ENCODE measurements around the gene LARP1. TPM values are rescaled to one million over a fixed set of nuclear protein-coding genes. Genes with fewer than 3 reads are reported as not detected.

Gene LARP1
- total RNA-seq, 2 donors from 2014 or later = 99.8 to 129 TPM

GRCh38 chr5:154784856-154785255, 29.7 kb downstream of the LARP1 start:
- H3K27me3 ChIP-seq (replicated peaks; ENCODE audit: insufficient read depth) = no peaks in the 10 kb centered on the region
- H3K36me3 ChIP-seq = no peaks in the 10 kb centered on the region
- H3K9me3 ChIP-seq = no peaks in the 10 kb centered on the region
- no peak overlapping the region for H3K27ac ChIP-seq
- no peak for TF ChIP-seq CTCF (IDR thresholded peaks at IDR 0.05)
- ATAC-seq (ENCODE audit: insufficient number of reproducible peaks, low FRiP score, low read depth) (no peak), DNase-seq (ENCODE audit: low spot score) (no peak)
- no peak overlapping the region for H3K4me3 ChIP-seq
- peaks cover 35 to 86% of the 10 kb centered on the region in 2 donors for H3K4me1 ChIP-seq (ENCODE audit: control insufficient read depth in 1 of 2, low read depth in 2 of 2)

- H3K36me3 ChIP-seq = peaks cover 3% of the 10 kb centered on the region
- H3K27ac ChIP-seq = no peak overlapping the region
- no peaks in the 10 kb centered on the region for H3K27me3 ChIP-seq (replicated peaks; ENCODE audit: insufficient read depth)
- H3K9me3 ChIP-seq = no peaks in the 10 kb centered on the region
- DNase-seq (ENCODE audit: low spot score) (no peak), ATAC-seq (ENCODE audit: insufficient number of reproducible peaks, low FRiP score, low read depth) (no peak)
- H3K4me1 ChIP-seq (ENCODE audit: control insufficient read depth in 1 of 2, low read depth in 2 of 2) = peaks cover 35 to 73% of the 10 kb centered on the region in 2 donors
- TF ChIP-seq CTCF (IDR thresholded peaks at IDR 0.05) = no peak
- no peak overlapping the region for H3K4me3 ChIP-seq
These were observed 31.2 kb downstream of the LARP1 start for GRCh38 chr5:154786414-154786813.

GRCh38 chr5:154788212-154788611, 33.0 kb downstream of the LARP1 start:
- H3K4me3 ChIP-seq = no peak overlapping the region
- no peak for ATAC-seq (ENCODE audit: insufficient number of reproducible peaks, low FRiP score, low read depth)
- H3K4me1 ChIP-seq (ENCODE audit: control insufficient read depth in 1 of 2, low read depth in 2 of 2) = peaks cover 18 to 55% of the 10 kb centered on the region in 2 donors

GRCh38 chr5:154791535-154791934, 36.4 kb downstream of the LARP1 start:
- H3K4me3 ChIP-seq = no peak overlapping the region
- DNase-seq (ENCODE audit: low spot score) (no peak), ATAC-seq (ENCODE audit: insufficient number of reproducible peaks, low FRiP score, low read depth) (no peak)
- peaks cover 23% of the 10 kb centered on the region for H3K36me3 ChIP-seq
- peaks cover 13 to 30% of the 10 kb centered on the region in 2 donors for H3K4me1 ChIP-seq (ENCODE audit: control insufficient read depth in 1 of 2, low read depth in 2 of 2)
- H3K27ac ChIP-seq = no peak overlapping the region
- no peaks in the 10 kb centered on the region for H3K27me3 ChIP-seq (replicated peaks; ENCODE audit: insufficient read depth)
- no peaks in the 10 kb centered on the region for H3K9me3 ChIP-seq
- no peak for TF ChIP-seq CTCF (IDR thresholded peaks at IDR 0.05)

More at GRCh38 chr5:154788212-154788611, 33.0 kb downstream of the LARP1 start:
- H3K36me3 ChIP-seq = peaks cover 18% of the 10 kb centered on the region
- no peaks in the 10 kb centered on the region for H3K27me3 ChIP-seq (replicated peaks; ENCODE audit: insufficient read depth)
- no peaks in the 10 kb centered on the region for H3K9me3 ChIP-seq
- TF ChIP-seq CTCF (IDR thresholded peaks at IDR 0.05) = no peak
- no peak for DNase-seq (ENCODE audit: low spot score)
- no peak overlapping the region for H3K27ac ChIP-seq

- DNase-seq (ENCODE audit: low spot score) = no peak
- Histone ChIP-seq H3K27me3 (replicated peaks; ENCODE audit: insufficient read depth) (no peaks in the 10 kb centered on the region), H3K27ac (no peak overlapping the region), H3K36me3 (peaks cover 23% of the 10 kb centered on the region), H3K4me3 (no peak overlapping the region), H3K4me1 (ENCODE audit: control insufficient read depth in 1 of 2, low read depth in 2 of 2) (peaks cover 0 to 17% of the 10 kb centered on the region in 2 donors), H3K9me3 (no peaks in the 10 kb centered on the region)
- no peak for TF ChIP-seq CTCF (IDR thresholded peaks at IDR 0.05)
- no peak for ATAC-seq (ENCODE audit: insufficient number of reproducible peaks, low FRiP score, low read depth)
These were observed 38.7 kb downstream of the LARP1 start for GRCh38 chr5:154793599-154794524.
